Activated CD8-positive, alpha-beta memory T cell treated with anti-CD3 and anti-CD28 coated beads, Interleukin-2, amount 50 U/mL, for 24 hours (primary cell): ENCODE measurements around the gene TGM1.
"Not testable (repeated sequence)": the region's sequence is repeated elsewhere in the genome, so short reads cannot be mapped to it uniquely, and the experiment has no call there.

Experiments
- DNase-seq: peaks from one replicate; pipeline ENCODE4 v3.0.0-alpha.2; 2020; ENCODE audit errors: extremely low read depth

TGM1 gene

GRCh38 chr14:24234095-24235005, 28.6 kb downstream of the TGM1 start:
- no peak for DNase-seq

GRCh38 chr14:24233538-24233866, 29.5 kb downstream of the TGM1 start:
- DNase-seq = no peak

DNA sequence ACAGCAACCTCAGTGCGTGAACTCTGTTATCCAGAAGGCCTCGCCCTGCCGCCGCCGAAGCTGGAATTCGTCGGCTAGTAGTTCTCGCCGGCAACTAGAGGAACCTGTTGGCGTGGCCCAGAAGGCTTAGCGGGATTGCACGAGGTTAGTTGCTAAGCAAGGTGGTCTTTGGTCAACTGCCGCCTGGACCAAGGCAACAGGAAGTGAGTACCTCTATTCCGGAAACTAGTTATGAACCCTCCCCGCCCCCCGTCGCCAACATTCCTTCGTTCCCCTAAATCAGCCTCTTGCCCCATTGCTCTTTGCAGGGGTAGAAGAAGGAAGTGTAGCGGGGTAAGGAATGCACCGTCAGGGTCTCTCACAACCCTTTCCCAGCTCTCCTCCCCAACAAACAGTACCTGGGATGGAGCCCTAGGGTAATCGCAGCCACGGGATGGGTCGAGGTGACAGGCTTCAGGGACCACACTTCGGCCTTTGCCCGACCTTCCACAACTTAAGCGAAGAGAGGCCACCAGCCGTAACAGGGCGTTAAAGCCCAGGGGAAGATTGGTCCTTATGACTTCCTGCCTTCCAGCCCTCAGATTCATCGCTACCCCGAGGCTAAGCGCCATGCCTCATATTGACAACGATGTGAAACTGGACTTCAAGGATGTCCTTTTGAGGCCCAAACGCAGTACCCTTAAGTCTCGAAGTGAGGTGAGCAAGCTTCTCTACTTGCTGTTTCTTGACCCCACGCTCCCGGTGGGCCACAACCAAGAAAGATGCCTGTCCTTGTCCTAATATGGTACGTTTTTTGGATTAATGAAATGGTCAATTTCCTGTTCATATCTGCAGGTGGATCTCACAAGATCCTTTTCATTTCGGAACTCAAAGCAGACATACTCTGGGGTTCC, 30.1 kb downstream of the TGM1 start, which contains the start of gene GMPR2:
TSS of gene GMPR2 (plus strand) at position 285 of the 893 bp plus-strand sequence. CDS start at position 610, 325 bp downstream.
- DNase-seq = peak; percentile 35

DNA sequence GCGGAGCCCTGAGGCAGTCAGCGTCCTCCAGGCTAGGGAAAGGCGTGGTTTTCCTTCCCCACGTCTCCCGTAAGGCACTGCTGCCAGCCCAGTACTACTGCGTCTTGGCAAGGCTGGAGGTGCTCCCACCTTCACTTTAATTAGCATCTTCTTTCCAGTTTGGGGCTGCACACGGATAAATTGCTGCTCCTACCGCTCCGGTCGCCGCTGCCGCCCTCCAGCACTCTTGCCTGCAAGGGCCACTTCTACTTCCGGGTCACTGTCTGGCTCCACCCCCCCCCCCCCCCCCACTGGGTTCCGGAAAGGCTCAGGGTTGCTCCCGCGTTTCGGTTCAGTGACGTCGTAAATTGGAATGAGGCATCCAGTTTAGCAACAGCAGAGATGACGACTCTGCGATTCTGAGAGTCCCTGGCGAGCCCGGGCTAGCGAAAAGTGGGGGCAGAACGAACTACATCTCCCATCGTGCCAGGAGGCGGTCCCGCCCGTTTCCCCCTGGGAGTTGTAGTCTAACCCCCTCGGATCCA, 30.8 kb downstream of the TGM1 start, which contains the start of gene NEDD8:
TSS of gene NEDD8 (minus strand) at position 247 of the 524 bp plus-strand sequence. CDS start at position 147, 100 bp downstream.
- peak; percentile 83 for DNase-seq

- DNase-seq = no peak
Observed at GRCh38 chr14:24231263-24232120, 31.5 kb downstream of the TGM1 start.

DNA sequence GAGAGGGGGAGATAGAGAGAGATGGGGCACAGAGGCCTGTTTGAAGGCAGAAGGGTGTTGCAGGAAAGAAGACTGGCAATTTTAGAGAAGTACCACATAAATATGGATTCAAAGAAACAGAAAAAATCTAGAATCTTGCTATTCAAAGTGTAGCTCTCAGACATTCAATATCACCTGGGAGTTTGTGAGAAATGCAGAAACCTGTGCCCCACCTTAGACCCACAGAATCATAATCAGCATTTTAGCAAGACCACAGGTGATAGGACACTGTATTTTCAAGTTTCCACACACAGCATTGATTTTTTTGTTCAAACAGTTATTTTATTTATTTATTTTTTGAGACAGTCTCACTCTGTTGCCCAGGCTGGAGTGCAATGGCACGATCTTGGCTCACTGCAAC, 34.1 kb downstream of the TGM1 start:
- DNase-seq = no peak

DNA sequence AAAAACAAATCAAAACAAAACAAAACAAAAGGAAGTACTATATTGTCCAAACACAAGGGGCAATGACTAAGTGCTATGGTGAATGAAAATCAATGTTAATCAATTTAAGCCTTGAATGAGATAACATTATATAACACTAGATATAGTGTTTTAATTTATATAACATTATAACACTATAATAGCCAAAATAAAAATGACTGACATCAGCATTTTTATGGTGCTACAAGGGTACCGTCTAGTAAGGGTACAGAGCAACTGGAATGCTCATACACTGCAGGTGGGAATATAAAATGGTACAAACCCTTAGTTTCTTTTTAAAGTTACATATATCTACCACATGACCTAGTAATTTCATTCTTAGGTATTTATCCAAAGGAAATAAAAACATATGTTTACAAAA, 36.5 kb downstream of the TGM1 start:
- no peak for DNase-seq

DNA sequence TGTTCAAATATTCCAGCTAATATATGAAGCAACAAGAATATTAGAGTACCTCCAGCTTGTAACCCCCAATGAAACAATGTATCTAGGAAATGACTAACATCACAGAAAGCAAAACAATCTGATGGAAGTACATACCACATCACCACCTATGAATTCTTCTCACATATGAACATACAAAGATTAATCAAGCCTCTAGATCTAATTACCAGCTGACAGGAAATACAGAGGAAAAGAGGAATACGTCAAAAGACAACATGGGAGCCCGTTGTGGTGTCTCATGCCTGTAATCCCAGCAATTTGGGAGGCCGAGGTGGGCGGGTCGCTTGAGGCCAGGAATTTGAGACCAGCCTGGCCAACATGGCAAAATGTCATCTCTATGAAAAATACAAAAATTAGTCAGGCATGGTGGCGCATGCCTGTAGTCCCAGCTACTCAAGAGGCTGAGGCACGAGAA, 38.3 kb downstream of the TGM1 start:
- no peak for DNase-seq

- not testable (repeated sequence) for DNase-seq
Observed at GRCh38 chr14:24222987-24223386, 40.0 kb downstream of the TGM1 start.

DNA sequence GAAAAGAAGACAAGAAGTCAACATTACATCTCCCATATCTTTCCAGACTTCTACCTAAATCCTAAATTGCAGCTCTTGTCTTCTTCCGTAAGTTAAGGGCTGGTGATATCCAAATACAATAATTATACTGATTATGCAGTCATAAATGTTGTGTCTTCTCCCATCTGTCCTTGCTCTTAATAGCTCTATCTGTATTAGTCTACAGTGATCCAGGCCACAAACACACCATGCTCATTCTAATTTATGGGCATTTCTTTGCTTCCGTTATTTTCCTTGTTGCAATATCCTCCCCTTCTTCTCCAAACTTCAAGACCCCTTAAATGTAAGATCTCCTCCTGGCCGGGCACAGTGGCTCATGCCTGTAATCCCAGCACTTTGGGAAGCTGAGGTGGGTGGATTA, 43.5 kb downstream of the TGM1 start:
- no peak for DNase-seq

DNA sequence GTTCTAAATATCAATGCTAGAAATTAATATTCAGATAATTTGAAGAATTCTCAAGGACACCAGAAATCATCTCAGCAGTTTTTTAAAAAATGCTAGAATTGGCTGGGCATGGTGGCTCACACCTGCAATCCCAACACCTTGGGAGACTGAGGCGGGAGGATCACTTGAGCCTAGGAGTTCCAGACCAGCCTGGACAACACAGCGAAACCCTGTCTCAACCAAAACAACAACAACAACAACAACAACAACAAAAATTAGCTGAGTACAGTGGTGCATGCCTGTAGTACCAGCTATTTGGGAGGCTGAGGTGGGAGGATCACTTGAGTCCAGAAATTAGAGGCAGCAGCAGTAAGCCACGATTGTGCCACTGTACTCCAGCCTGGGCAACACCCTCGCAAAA, 43.9 kb downstream of the TGM1 start:
- DNase-seq = no peak

GRCh38 chr14:24216876-24217275, 46.1 kb downstream of the TGM1 start:
- not testable (repeated sequence) for DNase-seq

GRCh38 chr14:24216345-24216699, 46.7 kb downstream of the TGM1 start:
- DNase-seq = no peak

- DNase-seq = peak; percentile 71
Observed at GRCh38 chr14:24215495-24216344, 47.3 kb downstream of the TGM1 start, which contains the start of gene MDP1. Gene MDP1 (minus strand): TSS chr14:24216066. CDS start chr14:24215955, 111 bp downstream.

DNA sequence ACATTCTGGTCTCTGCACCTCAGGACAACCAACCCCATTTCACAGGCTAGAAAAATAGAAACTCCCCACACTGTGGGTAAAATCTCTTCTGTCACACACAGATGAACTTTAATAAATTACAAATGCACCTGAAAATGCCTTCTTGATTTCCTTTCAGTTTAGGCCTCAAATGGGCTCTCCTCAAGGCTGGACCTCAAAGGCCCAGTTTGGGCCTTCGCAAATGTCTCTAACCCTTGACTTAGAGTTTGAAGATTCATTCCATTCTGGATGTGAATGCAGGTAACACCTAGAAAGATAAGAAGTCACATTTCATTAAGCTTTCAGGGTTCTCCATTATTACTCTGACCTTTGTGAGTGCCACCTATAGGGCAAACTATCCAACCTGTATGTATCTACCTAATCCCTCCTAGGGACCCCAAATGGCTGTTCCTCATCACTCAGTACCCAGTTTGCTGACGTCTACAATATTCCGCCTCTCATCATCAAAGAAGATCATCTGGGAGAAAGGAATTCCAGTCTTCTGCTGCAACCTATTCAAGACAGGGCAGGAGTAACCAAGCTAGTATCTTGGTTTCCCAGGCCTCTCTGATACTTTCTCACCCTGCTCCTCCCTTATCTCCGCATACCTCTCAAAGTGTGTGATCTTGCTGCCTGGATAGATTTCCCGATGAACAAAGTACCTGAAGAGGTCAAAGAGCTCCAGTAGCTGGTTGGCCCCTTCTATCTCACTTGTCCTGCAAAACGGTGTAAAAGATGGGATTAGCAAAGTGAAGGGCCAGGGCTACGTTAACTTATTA, 48.9 kb downstream of the TGM1 start:
- no peak for DNase-seq

GRCh38 chr14:24212924-24213865, 49.8 kb downstream of the TGM1 start, which contains the start of gene CHMP4A:
Gene CHMP4A (minus strand): TSS chr14:24213488. CDS start chr14:24213439, 49 bp downstream.
- peak; percentile 93 for DNase-seq

- no peak for DNase-seq
Observed at GRCh38 chr14:24211311-24211710, 51.7 kb downstream of the TGM1 start.

DNA sequence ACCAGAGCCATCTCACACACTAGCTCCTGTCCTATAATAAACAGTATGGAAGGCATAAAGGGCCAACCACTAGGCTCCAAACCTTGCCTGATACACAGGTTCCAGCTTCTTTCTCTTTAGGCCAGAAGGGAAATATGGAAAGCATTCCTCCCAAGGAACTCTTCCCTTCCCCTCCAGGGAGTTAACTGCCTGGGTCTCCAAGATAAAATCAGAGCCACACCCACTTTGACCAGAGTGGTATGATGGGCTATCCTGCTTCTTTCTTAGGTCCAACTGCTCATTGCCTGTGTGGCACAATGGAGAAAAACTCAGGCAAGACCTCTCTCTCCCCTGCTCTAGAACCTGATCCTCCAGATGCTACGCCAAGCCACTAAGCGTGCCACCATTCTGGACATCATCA, 55.4 kb downstream of the TGM1 start:
- no peak for DNase-seq
